Measurements from ENCODE around the gene CARD9. TPM values are rescaled to one million over a fixed set of nuclear protein-coding genes. Genes with fewer than 3 reads are reported as not detected.

CARD9 gene
- total RNA-seq, 3 donors from 2014 or later: 2.2 to 2.4 (median 2.2) TPM

DNA sequence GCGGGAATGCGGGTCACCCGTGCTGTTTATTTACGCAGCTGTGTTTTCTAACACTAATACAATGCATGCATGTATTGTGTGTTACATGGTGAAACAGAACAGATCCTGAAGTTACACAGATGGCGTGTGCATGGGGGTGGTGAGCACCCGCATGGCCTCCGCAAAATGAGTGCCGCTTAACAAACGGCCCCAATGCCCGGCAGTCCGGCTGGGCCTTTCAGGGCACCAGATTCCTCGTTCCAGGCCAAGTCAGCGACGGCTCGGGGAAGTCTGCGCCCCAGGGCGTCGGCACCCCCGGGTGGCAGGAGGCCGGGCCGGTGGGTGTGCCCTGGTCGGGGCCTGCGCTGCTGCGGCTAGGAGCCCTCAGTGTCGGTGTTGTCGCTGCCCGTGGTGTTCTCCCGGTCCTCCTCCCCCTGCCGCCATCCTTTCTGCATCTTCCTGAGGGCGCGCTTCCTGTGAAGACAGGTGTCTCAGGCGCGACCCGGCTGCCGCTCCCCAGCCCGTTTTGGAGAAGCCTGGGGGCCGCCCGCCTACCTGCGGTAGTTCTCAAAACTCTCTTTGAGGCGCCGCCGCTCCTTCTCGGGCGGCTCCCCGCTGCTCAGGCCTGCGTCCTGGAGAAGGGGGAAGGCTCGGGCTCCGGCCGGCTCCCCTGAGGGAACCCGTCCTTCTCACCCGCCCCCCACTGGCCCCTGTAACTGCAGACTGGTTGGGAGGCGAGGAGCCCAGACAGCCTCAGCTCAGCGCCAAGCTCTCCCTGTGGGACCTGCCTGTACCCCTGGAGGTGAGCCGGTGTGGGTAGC lies 9.3 kb downstream of the CARD9 start:
- Histone ChIP-seq H3K4me1 (ENCODE audit: low read depth) (peaks cover 8% of the 10 kb centered on the region), H3K4me3 (peak overlapping the region; percentile 88)

GRCh38 chr9:136363106-136363948 lies 10.1 kb downstream of the CARD9 start, which contains the start of gene DNLZ:
Gene DNLZ, minus strand, starts transcription at chr9:136363744. Its CDS starts 30 bp downstream, at chr9:136363714.
- ATAC-seq (peak; percentile 95), DNase-seq (peak; percentile 98)
- H3K36me3 ChIP-seq (ENCODE audit: low read depth): no peaks in the 10 kb centered on the region
- TF ChIP-seq, protein P1, sequence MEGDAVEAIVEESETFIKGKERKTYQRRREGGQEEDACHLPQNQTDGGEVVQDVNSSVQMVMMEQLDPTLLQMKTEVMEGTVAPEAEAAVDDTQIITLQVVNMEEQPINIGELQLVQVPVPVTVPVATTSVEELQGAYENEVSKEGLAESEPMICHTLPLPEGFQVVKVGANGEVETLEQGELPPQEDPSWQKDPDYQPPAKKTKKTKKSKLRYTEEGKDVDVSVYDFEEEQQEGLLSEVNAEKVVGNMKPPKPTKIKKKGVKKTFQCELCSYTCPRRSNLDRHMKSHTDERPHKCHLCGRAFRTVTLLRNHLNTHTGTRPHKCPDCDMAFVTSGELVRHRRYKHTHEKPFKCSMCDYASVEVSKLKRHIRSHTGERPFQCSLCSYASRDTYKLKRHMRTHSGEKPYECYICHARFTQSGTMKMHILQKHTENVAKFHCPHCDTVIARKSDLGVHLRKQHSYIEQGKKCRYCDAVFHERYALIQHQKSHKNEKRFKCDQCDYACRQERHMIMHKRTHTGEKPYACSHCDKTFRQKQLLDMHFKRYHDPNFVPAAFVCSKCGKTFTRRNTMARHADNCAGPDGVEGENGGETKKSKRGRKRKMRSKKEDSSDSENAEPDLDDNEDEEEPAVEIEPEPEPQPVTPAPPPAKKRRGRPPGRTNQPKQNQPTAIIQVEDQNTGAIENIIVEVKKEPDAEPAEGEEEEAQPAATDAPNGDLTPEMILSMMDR (IDR thresholded peaks at IDR 0.05): peak; percentile 100
- peak within 1 kb of the TSS; percentile 88 for H3K4me3 ChIP-seq
- peaks cover 8% of the 10 kb centered on the region for H3K4me1 ChIP-seq (ENCODE audit: low read depth)
- intact Hi-C loops (cut with DNase I, micrococcal nuclease): no loop called here
- H3K9me3 ChIP-seq: no peaks in the 10 kb centered on the region

More for the DNA sequence above, 9.3 kb downstream of the CARD9 start:
- intact Hi-C loops (cut with DNase I, micrococcal nuclease): no loop called here
- TF ChIP-seq, protein P1 (IDR thresholded peaks at IDR 0.05): no peak
- no peak for ATAC-seq
- Histone ChIP-seq H3K9me3 (no peaks in the 10 kb centered on the region), H3K36me3 (ENCODE audit: low read depth) (no peaks in the 10 kb centered on the region)
- DNase-seq: peak in 1 of 3 donors; percentile 54

DNA sequence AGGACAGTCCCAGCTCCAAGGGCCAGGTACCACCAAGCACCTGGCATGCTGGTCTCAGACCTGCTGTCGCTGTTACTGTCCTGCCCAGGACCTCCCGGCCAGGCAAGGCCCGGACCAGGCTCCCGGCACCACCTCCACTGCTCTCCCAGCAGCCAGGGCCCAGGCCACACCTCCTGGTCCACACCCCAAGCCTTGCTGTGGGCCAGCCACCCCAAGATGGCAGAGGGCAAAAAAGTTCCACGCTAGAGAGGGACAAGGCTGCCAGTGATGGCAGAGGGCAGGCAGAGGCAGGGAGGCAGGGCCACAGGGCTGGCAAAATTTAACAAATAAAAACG lies 11.1 kb downstream of the CARD9 start:
- ATAC-seq (no peak), DNase-seq (no peak)
- intact Hi-C loops (cut with DNase I, micrococcal nuclease): no loop called here
- Histone ChIP-seq H3K36me3 (ENCODE audit: low read depth) (no peaks in the 10 kb centered on the region), H3K4me3 (no peak overlapping the region), H3K4me1 (ENCODE audit: low read depth) (peaks cover 8% of the 10 kb centered on the region), H3K9me3 (no peaks in the 10 kb centered on the region)
- TF ChIP-seq, protein P1 (IDR thresholded peaks at IDR 0.05): no peak

- no peaks in the 10 kb centered on the region for H3K36me3 ChIP-seq (ENCODE audit: low read depth)
- no peaks in the 10 kb centered on the region for H3K9me3 ChIP-seq
- ATAC-seq (no peak), DNase-seq (no peak)
- TF ChIP-seq, protein P1 (IDR thresholded peaks at IDR 0.05): no peak
- intact Hi-C loops (cut with DNase I, micrococcal nuclease): no loop called here
- H3K4me3 ChIP-seq: no peak overlapping the region
- H3K4me1 ChIP-seq (ENCODE audit: low read depth): peaks cover 8% of the 10 kb centered on the region
Measured at GRCh38 chr9:136361754-136362449, 11.6 kb downstream of the CARD9 start.

GRCh38 chr9:136361047-136361753 lies 12.3 kb downstream of the CARD9 start:
- TF ChIP-seq, protein P1 (IDR thresholded peaks at IDR 0.05): no peak
- Histone ChIP-seq H3K4me3 (no peak overlapping the region), H3K4me1 (ENCODE audit: low read depth) (peaks cover 8% of the 10 kb centered on the region), H3K36me3 (ENCODE audit: low read depth) (no peaks in the 10 kb centered on the region), H3K9me3 (no peaks in the 10 kb centered on the region)
- DNase-seq (no peak), ATAC-seq (no peak)
- intact Hi-C loops (cut with DNase I, micrococcal nuclease): no loop called here

Measured in mucosa of descending colon (tissue), 3 donors.